Stimulated activated CD8-positive, alpha-beta memory T cell treated with anti-CD3 and anti-CD28 coated beads, Interleukin-2, amount 100 ng/mL, for 1 hour (primary cell): Measurements from ENCODE around the gene WBP2NL.
"Not testable (repeated sequence)": the region's sequence is repeated elsewhere in the genome, so short reads cannot be mapped to it uniquely, and the experiment has no call there.

Source experiments
- DNase-seq, 2 donors: peaks; one replicate each; pipeline ENCODE4 v3.0.0-alpha.2; 2020; ENCODE audit warnings: low read depth in 2 of 2

WBP2NL gene

DNA sequence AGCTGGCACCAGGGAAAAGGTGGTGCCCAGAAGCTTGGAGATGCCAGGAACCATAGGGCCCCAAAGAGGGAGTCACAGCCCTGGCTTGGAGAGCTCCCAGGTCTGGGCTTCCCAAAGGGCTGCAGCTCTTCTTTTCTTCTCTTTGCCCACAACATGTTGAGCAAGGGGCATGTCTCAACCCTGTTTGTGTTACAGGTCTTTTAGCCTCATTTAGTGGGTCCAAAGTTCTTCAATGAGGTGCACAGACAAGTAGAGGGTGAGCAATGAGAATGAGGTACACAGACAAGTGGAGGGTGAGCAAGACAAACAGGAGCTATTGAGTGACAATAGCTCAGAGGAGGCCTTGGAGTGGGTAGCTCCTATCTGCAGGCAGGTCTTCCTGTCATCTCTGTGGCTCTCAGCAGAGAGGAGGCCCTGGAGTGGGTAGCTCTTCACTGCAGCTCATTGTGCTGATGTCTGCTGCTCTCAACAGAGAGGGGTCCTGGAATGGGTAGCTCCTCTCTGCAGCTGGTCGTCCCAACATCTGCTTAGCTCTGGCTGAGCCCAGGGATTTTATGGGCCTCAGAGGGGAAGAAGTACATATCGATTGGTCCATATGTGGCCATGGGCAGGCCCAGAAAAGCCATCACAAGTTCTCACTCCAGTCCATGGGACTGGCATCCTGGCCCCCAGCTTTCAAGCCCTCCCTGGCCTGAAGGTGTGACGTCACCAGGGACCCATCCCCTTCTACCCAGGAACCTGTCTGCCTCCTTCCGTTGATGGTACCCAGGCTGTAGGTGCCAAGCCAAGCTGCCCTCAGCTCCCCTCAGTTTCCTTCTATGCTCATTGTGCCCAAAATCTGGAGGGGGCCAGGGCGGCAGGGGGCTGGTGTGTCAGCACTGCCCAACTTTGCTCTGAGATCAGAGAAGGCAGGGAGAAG, 34.9 kb downstream of the WBP2NL start:
- DNase-seq = no peak

GRCh38 chr22:42035256-42035655, 36.7 kb downstream of the WBP2NL start:
- DNase-seq = no peak

DNA sequence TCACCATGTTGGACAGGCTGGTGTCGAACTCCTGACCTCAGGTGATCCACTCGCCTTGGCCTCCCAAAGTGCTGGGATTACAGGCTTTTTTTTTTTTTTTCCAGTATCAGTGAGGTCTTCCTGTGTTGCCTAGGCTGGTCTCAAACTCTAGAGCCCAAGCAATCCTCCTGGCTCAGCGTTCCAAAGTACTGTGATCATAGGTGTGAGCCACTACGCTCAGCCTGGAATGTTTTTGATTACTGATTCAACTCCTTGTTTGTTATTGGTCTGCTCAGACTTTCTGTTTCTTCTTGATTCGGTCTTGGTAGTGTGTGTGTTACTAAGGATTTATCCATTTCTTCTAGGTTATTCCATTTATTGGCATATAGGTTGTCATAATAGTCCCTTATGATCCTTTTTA, 40.7 kb downstream of the WBP2NL start:
- no peak for DNase-seq

- DNase-seq = no peak
Observed at GRCh38 chr22:42041784-42042183, 43.2 kb downstream of the WBP2NL start.

GRCh38 chr22:42050641-42051180, 52.1 kb downstream of the WBP2NL start:
- no peak for DNase-seq

DNA sequence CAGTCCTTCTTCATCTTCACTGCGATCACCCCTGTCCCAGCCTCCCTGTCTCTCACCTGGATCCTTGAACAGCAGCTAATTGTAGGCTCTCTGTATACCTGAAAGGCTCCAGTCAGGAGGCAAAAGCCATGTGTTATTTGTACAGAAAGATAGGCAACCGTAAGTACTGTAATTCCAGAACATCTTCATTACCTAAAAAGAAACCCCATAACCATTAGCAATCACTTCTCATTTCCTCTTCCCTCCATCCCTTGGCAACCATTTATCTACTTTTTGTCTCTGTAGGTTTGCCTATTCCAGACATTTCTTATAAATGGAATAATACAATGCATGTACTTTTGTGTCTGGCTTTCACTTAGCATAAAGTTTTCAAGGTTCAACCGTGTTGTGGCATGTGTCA, 54.2 kb downstream of the WBP2NL start:
- no peak for DNase-seq

- DNase-seq = no peak
Observed at GRCh38 chr22:42056757-42057511, 58.3 kb downstream of the WBP2NL start.

- no peak for DNase-seq
Observed at GRCh38 chr22:42060489-42060888, 61.9 kb downstream of the WBP2NL start.

GRCh38 chr22:42061041-42061440, 62.5 kb downstream of the WBP2NL start:
- no peak for DNase-seq

DNA sequence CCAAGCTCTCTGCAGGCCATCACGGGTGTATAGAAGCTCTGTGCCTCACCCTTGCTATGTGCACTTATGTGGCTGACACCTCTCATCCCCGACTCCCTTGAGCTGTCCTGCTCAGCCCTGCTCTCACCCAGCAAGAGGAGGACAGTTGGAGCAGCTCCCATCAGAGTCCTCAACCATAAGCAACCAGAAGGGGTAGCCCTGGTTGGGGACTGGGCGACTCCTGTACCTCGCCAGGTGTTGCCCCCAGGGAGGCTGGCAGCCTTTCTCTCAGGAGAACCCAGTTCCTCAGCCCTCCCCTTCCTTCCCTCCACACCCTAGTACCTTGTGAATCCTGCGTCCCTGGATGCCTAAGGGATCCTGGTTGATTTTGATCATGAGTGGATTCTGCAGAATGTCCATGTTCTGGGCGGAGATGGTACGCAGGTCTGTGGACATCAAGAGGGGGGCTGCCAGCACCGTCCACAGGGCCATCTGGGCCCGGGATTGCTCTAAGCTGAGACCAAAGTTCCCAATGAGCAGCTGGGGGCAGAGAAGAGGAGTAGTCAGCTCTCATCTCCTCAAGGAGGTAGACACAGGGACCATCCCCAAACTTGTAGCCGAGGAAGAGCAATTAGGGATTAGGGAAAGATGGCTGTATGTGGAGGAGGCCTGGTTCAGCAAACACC, 64.0 kb downstream of the WBP2NL start:
- DNase-seq = no peak

DNA sequence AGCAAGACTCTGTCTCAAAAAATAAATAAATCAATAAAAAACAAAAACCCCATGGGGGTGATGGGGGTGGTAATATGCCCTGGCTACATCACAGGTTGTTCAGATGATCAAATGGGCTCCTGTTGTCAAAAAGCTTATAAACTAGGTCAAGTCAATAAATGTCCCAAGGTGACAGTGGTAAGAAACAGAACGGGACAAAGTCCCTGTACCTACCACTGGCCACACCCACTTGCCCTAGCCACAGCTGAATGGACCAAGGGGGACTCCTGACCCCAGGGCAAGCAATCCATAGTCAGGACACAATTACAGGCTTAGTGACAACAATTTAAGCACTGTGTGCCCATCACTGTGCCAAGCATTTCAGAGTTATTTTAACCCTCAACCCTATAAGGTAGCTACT, 66.0 kb downstream of the WBP2NL start:
- no peak for DNase-seq

- no peak for DNase-seq
Observed at GRCh38 chr22:42065438-42066125, 67.0 kb downstream of the WBP2NL start.

GRCh38 chr22:42066126-42066761, 67.7 kb downstream of the WBP2NL start:
- no peak for DNase-seq

DNA sequence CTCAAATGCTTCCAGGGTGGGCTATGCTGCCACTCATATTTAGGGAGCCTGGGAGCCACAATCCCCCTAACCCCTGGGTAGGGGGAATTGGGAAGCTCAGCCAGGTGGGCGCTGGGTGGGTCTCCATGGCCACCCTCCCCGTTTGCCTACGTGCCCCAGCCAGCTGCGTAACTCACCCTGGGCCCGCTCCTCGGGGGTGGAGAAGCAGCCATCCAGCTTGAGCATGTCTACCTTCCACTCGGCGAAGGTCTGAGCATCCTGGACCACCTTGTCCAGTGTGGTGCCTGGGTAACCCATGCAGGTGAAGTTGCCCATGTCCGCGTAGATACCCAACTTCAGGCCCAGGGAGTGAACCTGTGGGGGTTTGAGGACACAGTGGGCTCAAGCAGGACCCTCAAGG, 68.3 kb downstream of the WBP2NL start:
- no peak for DNase-seq

DNA sequence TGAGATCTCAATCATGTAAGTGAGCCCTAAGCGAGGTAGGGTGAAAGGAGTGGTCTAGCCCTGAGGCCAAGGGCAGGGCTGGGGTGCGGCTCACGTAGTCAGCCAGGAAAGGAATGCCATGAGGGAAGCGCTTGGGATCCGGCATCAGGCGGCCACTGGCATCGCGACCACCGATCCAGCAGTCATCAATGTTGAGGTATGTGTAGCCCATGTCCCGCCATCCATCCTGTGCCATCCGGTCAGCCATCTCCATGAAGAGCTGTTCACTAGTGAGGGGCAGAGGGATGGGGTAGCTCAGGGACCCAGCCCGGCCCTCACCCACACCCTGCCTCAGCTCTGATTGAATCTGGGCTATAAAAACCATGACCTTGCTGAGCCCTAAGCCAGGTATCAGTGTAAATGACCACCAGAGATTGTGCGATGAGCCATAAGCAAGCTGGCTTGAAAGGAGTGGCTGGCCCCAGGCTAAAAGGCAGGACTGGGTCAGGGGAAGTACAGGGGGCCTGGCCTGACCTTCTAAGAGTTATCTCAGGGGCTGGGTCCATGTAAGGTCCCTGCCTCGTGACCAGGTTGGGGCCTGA, 69.2 kb downstream of the WBP2NL start:
- DNase-seq = no peak

DNA sequence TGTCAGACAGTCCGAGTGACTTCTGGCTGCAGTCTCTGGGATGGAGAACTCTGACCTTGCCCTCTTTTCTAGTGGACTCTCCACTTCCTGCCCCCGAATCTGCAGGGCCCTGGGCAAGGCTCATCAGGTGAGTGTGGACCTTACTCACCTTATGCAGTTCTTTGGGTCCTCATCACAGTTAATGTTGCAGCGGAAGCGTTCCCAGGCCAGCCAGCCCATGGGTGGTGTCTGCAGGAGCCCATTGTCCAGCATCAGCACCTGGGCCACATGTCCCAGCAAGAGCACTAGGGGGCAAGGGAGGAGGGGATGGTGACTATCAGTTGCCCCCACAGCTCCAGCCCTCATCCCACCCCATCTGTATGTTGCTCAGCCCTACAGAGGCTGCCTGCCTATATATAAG, 69.7 kb downstream of the WBP2NL start:
- DNase-seq = no peak

- no peak for DNase-seq
Observed at GRCh38 chr22:42069801-42070516, 71.4 kb downstream of the WBP2NL start.

DNA sequence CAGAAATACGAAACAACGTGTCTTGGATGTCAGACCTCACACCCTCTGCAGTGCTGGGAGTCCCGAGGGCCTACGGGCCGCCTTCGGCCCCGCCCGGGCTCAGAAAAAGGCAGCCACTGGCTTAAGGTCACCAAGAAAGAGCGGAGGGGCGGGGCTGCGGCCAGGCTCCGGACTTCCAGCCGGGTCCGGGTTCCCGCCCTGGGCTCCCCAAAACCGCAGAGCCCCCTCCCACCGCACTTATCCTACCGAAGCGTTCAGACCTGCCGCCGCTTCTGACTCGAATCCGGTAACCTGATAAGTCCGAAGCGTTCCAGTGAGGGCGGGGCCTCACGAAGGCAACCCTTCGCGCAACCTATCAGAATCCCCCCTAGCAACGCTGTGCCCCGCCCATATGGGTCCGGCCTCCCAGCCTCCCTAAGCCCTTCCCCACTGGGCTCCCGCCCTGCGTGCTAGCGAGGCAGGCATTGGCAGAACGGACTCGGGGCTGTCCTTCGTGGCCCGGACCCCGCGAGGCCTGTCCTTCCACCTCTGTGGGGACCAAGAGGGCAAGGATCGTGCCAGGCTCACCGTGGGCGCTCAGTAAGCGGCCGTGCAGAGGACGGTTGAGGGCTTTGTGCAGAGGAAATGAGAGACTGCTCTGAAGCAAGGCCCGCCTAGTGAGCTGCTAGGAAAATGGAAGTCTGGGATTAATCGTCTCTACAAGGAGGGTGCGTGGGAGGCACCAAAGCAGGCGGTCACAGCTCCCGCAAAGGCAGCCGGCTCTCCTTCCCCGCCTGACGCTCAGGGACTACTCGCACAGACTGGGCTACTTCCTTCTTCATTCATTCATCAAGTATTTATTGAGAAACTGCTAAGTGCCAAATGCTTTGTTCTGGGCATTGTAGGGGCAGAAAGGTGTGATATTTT, 72.2 kb downstream of the WBP2NL start, which contains the start of gene NAGA:
NAGA (minus strand) TSS at position 296 of the 906 bp plus-strand sequence. CDS start 515 bp downstream, outside the sequence.
- peak; percentile 69 to 83 for DNase-seq

- DNase-seq = not testable (repeated sequence)
Observed at GRCh38 chr22:42071508-42071907, 72.9 kb downstream of the WBP2NL start.
